Measurements from ENCODE around the gene PPP1R10. TPM values are rescaled to one million over a fixed set of nuclear protein-coding genes. Genes with fewer than 3 reads are reported as not detected.

The PPP1R10 gene
- total RNA-seq, 1 donor from 2014 or later: 58.2 TPM

GRCh38 chr6:30640481-30640880 lies 23.4 kb upstream of the PPP1R10 start:
- peaks cover 15% of the 10 kb centered on the region for H3K36me3 Mint-ChIP-seq (ENCODE audit: low read depth)
- no peak for DNase-seq (ENCODE audit: low spot score)
- TF ChIP-seq, protein P1, sequence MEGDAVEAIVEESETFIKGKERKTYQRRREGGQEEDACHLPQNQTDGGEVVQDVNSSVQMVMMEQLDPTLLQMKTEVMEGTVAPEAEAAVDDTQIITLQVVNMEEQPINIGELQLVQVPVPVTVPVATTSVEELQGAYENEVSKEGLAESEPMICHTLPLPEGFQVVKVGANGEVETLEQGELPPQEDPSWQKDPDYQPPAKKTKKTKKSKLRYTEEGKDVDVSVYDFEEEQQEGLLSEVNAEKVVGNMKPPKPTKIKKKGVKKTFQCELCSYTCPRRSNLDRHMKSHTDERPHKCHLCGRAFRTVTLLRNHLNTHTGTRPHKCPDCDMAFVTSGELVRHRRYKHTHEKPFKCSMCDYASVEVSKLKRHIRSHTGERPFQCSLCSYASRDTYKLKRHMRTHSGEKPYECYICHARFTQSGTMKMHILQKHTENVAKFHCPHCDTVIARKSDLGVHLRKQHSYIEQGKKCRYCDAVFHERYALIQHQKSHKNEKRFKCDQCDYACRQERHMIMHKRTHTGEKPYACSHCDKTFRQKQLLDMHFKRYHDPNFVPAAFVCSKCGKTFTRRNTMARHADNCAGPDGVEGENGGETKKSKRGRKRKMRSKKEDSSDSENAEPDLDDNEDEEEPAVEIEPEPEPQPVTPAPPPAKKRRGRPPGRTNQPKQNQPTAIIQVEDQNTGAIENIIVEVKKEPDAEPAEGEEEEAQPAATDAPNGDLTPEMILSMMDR (IDR thresholded peaks at IDR 0.05): peak; percentile 23
- no peaks in the 10 kb centered on the region for H3K27me3 Mint-ChIP-seq (ENCODE audit: low read depth)
- no peaks in the 10 kb centered on the region for H3K9me3 Mint-ChIP-seq (ENCODE audit: low read depth)
- no peaks in the 10 kb centered on the region for H3K4me1 Mint-ChIP-seq (ENCODE audit: low read depth)
- no peak overlapping the region for H3K4me3 Mint-ChIP-seq (ENCODE audit: unreplicated experiment)
- H3K27ac Mint-ChIP-seq (ENCODE audit: unreplicated experiment): no peak overlapping the region

GRCh38 chr6:30635834-30636233 lies 18.8 kb upstream of the PPP1R10 start:
- H3K9me3 Mint-ChIP-seq (ENCODE audit: low read depth): no peaks in the 10 kb centered on the region
- H3K27ac Mint-ChIP-seq (ENCODE audit: unreplicated experiment): no peak overlapping the region
- no peaks in the 10 kb centered on the region for H3K27me3 Mint-ChIP-seq (ENCODE audit: low read depth)
- peaks cover 24% of the 10 kb centered on the region for H3K36me3 Mint-ChIP-seq (ENCODE audit: low read depth)
- H3K4me1 Mint-ChIP-seq (ENCODE audit: low read depth): no peaks in the 10 kb centered on the region
- no peak overlapping the region for H3K4me3 Mint-ChIP-seq (ENCODE audit: unreplicated experiment)
- TF ChIP-seq, protein P1 (IDR thresholded peaks at IDR 0.05): no peak
- no peak for DNase-seq (ENCODE audit: low spot score)

GRCh38 chr6:30626484-30627366 lies 9.7 kb upstream of the PPP1R10 start, which contains the start of gene ATAT1:
Gene ATAT1, plus strand, starts transcription at chr6:30626874.
- peak; percentile 95 for DNase-seq (ENCODE audit: low spot score)
- no peaks in the 10 kb centered on the region for H3K9me3 Mint-ChIP-seq (ENCODE audit: low read depth)
- H3K27me3 Mint-ChIP-seq (ENCODE audit: low read depth): no peaks in the 10 kb centered on the region
- H3K4me3 Mint-ChIP-seq (ENCODE audit: unreplicated experiment): peak within 1 kb of the TSS; percentile 81
- TF ChIP-seq, protein P1 (IDR thresholded peaks at IDR 0.05): peak; percentile 72
- peak within 1 kb of the TSS; percentile 89 for H3K27ac Mint-ChIP-seq (ENCODE audit: unreplicated experiment)
- peaks cover 25% of the 10 kb centered on the region for H3K4me1 Mint-ChIP-seq (ENCODE audit: low read depth)
- H3K36me3 Mint-ChIP-seq (ENCODE audit: low read depth): peaks cover 15% of the 10 kb centered on the region

- TF ChIP-seq, protein P1 (IDR thresholded peaks at IDR 0.05): no peak
- Mint-ChIP-seq H3K4me3 (ENCODE audit: unreplicated experiment) (no peak overlapping the region), H3K4me1 (ENCODE audit: low read depth) (peaks cover 25% of the 10 kb centered on the region), H3K27me3 (ENCODE audit: low read depth) (no peaks in the 10 kb centered on the region), H3K36me3 (ENCODE audit: low read depth) (peaks cover 8% of the 10 kb centered on the region), H3K27ac (ENCODE audit: unreplicated experiment) (no peak overlapping the region), H3K9me3 (ENCODE audit: low read depth) (no peaks in the 10 kb centered on the region)
- DNase-seq (ENCODE audit: low spot score): no peak
Observed at GRCh38 chr6:30625511-30625910, 8.5 kb upstream of the PPP1R10 start.

GRCh38 chr6:30619561-30619960 lies 2.5 kb upstream of the PPP1R10 start:
- DNase-seq (ENCODE audit: low spot score): peak; percentile 52
- Mint-ChIP-seq H3K27me3 (ENCODE audit: low read depth) (no peaks in the 10 kb centered on the region), H3K4me1 (ENCODE audit: low read depth) (peaks cover 16% of the 10 kb centered on the region), H3K36me3 (ENCODE audit: low read depth) (peaks cover 21% of the 10 kb centered on the region), H3K9me3 (ENCODE audit: low read depth) (no peaks in the 10 kb centered on the region), H3K27ac (ENCODE audit: unreplicated experiment) (no peak overlapping the region), H3K4me3 (ENCODE audit: unreplicated experiment) (no peak overlapping the region)
- TF ChIP-seq, protein P1 (IDR thresholded peaks at IDR 0.05): no peak
